Measurements from ENCODE around the gene BSPRY.

The BSPRY gene

DNA sequence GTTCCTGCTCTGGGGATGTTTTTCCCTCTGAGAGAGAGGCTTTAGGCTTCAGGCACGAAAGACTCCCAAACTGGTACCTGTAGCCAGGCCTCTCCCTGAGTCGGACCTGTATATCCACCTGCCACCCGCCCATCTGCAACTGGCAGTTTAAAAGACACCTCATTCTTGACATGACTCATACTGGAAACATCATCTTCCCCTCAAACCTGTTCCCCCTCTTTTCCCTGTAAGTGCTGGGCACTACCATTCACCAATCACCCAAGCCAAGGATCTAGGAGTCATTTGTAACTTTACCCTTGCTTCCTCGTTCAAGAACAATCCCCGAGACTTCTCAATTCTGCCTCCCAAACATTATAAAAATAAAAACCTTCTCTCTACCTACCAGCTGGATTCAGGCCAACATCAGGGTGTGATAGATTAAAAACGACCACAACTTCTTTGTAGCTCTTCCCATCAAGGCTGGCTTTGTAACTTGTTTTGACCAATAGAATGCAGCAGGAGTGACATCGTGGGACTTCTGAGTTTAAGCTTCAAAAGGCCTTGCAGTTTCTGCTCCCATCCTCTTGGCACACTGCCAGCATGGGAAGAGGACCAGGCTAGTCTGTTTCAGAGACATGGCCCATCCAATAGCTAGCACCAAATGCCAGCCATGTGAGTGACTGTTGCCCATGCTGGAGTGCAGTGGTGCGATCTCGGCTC is 7.5 kb upstream of the BSPRY start:
- 100% methylated on average over 2 of the region's 9 CpGs for WGBS (ENCODE audit: insufficient coverage, insufficient read length)
- H3K27me3 ChIP-seq (ENCODE audit: control insufficient read depth, insufficient read depth, low read length), result peaks cover 1% of the 10 kb centered on the region
- DNase-seq (ENCODE audit: low read depth, low spot score), result no peak
- no peaks in the 10 kb centered on the region for H3K36me3 ChIP-seq (ENCODE audit: control insufficient read depth, insufficient read depth, low read length)
- no peaks in the 10 kb centered on the region for H3K9me3 ChIP-seq (ENCODE audit: control insufficient read depth, insufficient read depth, low read length)
- H3K4me1 ChIP-seq (ENCODE audit: control insufficient read depth, insufficient read depth, low read length), result no peaks in the 10 kb centered on the region
- H3K4me3 ChIP-seq (ENCODE audit: low read length), result no peak overlapping the region
- no peak overlapping the region for H3K27ac ChIP-seq (ENCODE audit: low read length)

GRCh38 chr9:113343732-113344231 is 5.6 kb upstream of the BSPRY start:
- Histone ChIP-seq H3K4me3 (ENCODE audit: low read length) (no peak overlapping the region), H3K4me1 (ENCODE audit: control insufficient read depth, insufficient read depth, low read length) (no peaks in the 10 kb centered on the region; the same call in 1 of the 2 replicates), H3K9me3 (ENCODE audit: control insufficient read depth, insufficient read depth, low read length) (no peaks in the 10 kb centered on the region), H3K27ac (ENCODE audit: low read length) (no peak overlapping the region), H3K36me3 (ENCODE audit: control insufficient read depth, insufficient read depth, low read length) (no peaks in the 10 kb centered on the region), H3K27me3 (ENCODE audit: control insufficient read depth, insufficient read depth, low read length) (peaks cover 1% of the 10 kb centered on the region)
- no CpG with 5 or more reads among the region's 1 CpG for WGBS (ENCODE audit: insufficient coverage, insufficient read length)
- DNase-seq (ENCODE audit: low read depth, low spot score), result no peak

DNA sequence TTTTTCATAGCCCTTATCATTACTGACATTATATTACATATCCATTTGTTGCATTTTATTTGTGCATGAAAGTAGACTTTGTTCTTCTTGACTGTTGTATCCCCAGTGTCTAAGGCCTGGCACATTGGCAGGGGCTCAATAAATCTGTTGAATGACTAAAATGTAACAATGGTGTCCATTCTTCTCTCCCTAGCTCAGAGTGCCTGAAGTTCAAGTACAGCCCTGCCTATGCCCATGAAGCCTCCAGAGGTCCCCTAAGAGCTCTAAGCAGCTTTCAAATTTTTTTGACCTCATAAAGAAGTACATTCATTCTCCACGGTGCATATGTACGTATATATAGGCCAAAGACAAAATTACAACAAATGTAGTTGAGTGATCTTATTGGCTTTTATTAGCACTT is 4.2 kb upstream of the BSPRY start:
- peaks cover under 1% of the 10 kb centered on the region; the same call in 1 of the 2 replicates for H3K27me3 ChIP-seq (ENCODE audit: control insufficient read depth, insufficient read depth, low read length)
- WGBS (ENCODE audit: insufficient coverage, insufficient read length), result no CpG with 5 or more reads among the region's 2 CpGs
- H3K36me3 ChIP-seq (ENCODE audit: control insufficient read depth, insufficient read depth, low read length), result no peaks in the 10 kb centered on the region
- no peaks in the 10 kb centered on the region for H3K9me3 ChIP-seq (ENCODE audit: control insufficient read depth, insufficient read depth, low read length)
- H3K27ac ChIP-seq (ENCODE audit: low read length), result no peak overlapping the region
- H3K4me1 ChIP-seq (ENCODE audit: control insufficient read depth, insufficient read depth, low read length), result peaks cover 2% of the 10 kb centered on the region; the same call in 1 of the 2 replicates
- no peak overlapping the region for H3K4me3 ChIP-seq (ENCODE audit: low read length)
- DNase-seq (ENCODE audit: low read depth, low spot score), result no peak

GRCh38 chr9:113345671-113346070 is 3.7 kb upstream of the BSPRY start:
- Histone ChIP-seq H3K4me3 (ENCODE audit: low read length) (no peak overlapping the region), H3K27ac (ENCODE audit: low read length) (no peak overlapping the region), H3K4me1 (ENCODE audit: control insufficient read depth, insufficient read depth, low read length) (peaks cover 5% of the 10 kb centered on the region; the same call in 1 of the 2 replicates), H3K9me3 (ENCODE audit: control insufficient read depth, insufficient read depth, low read length) (no peaks in the 10 kb centered on the region), H3K27me3 (ENCODE audit: control insufficient read depth, insufficient read depth, low read length) (peaks cover 2% of the 10 kb centered on the region; the same call in 1 of the 2 replicates), H3K36me3 (ENCODE audit: control insufficient read depth, insufficient read depth, low read length) (no peaks in the 10 kb centered on the region)
- DNase-seq (ENCODE audit: low read depth, low spot score), result no peak
- WGBS (ENCODE audit: insufficient coverage, insufficient read length), result no CpG with 5 or more reads among the region's 1 CpG

DNA sequence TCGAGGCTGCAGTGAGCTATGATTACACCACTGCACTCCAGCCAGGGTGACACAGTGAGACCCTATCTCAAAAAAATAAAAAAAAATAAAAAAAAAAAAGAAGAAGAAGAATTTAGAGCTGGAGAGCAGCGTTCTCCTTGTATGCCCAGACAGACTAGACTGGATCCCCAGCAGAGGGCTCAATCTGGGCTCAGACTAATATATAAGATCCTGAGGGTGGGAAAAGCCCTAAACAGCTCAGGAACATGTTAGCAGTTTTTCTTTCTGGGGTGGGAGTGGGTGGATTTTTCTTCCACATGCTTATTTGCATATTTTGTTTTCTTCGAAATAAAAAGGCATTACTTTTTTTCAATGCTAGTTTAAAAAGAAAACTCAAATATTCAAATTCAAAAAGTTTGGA is 904 bp upstream of the BSPRY start:
- no peaks in the 10 kb centered on the region for H3K9me3 ChIP-seq (ENCODE audit: control insufficient read depth, insufficient read depth, low read length)
- no CpG with 5 or more reads among the region's 3 CpGs for WGBS (ENCODE audit: insufficient coverage, insufficient read length)
- DNase-seq (ENCODE audit: low read depth, low spot score), result no peak
- H3K27ac ChIP-seq (ENCODE audit: low read length), result no peak overlapping the region
- H3K4me1 ChIP-seq (ENCODE audit: control insufficient read depth, insufficient read depth, low read length), result peaks cover 5% of the 10 kb centered on the region; the same call in 1 of the 2 replicates
- no peaks in the 10 kb centered on the region for H3K36me3 ChIP-seq (ENCODE audit: control insufficient read depth, insufficient read depth, low read length)
- peaks cover 2% of the 10 kb centered on the region; the same call in 1 of the 2 replicates for H3K27me3 ChIP-seq (ENCODE audit: control insufficient read depth, insufficient read depth, low read length)
- H3K4me3 ChIP-seq (ENCODE audit: low read length), result no peak overlapping the region

DNA sequence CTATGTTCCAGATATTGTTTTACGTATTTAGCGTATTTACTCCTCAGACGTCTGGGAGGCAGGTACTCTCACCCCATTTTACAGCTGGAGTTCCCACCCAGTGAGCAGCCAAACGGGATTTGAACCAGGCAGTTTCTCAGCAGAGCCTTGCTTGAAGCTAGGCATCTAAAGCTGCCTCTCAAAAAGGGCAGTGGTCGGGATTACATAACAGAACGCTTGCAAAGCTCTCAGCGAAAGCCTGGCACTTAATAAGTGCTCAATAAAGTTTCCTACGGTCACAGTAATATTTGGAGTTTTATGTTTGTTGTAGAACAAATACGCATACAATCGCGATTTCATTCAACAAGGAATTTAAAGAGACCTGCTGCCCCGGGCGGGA is 286 bp upstream of the BSPRY start:
- DNase-seq (ENCODE audit: low read depth, low spot score), result no peak
- H3K4me3 ChIP-seq (ENCODE audit: low read length), result peak overlapping the region; percentile 93; the same call in 1 of the 2 replicates

DNA sequence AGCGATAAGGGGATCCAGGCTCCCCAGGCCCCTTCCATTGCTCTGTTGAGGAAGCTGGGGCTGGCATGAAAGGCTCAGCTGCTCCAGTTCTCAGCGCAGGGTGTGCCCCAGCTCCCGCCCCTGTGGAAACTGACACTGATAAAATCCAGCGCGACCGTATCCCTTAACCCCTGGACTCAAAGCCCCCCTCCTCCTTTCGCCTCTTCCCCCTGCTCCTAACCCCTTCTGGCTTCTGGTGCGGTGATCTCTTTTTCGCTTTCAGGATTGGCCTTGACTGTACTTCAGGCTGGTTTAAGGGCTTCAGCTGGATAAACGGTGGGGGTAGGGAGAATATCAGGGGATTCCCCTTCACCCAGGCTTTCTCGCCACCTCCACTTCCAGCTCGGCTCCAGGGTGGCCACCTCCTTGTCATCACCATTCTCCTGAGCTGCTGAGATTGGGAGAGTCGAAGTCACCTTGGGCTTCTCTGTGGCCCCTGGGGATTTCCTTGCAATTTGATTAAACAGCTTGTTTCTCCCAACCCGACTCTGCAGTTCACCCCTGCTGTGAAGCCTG is 843 bp downstream of the BSPRY start:
- peaks cover 2% of the 10 kb centered on the region; the same call in 1 of the 2 replicates for H3K27me3 ChIP-seq (ENCODE audit: control insufficient read depth, insufficient read depth, low read length)
- H3K4me1 ChIP-seq (ENCODE audit: control insufficient read depth, insufficient read depth, low read length), result peaks cover 5% of the 10 kb centered on the region; the same call in 1 of the 2 replicates
- WGBS (ENCODE audit: insufficient coverage, insufficient read length), result no CpG with 5 or more reads among the region's 14 CpGs
- no peak overlapping the region for H3K27ac ChIP-seq (ENCODE audit: low read length)
- H3K4me3 ChIP-seq (ENCODE audit: low read length), result peak overlapping the region; percentile 93; the same call in 1 of the 2 replicates
- no peak for DNase-seq (ENCODE audit: low read depth, low spot score)
- no peaks in the 10 kb centered on the region for H3K36me3 ChIP-seq (ENCODE audit: control insufficient read depth, insufficient read depth, low read length)
- H3K9me3 ChIP-seq (ENCODE audit: control insufficient read depth, insufficient read depth, low read length), result no peaks in the 10 kb centered on the region

More for the DNA sequence above, 286 bp upstream of the BSPRY start:
- peaks cover 2% of the 10 kb centered on the region; the same call in 1 of the 2 replicates for H3K27me3 ChIP-seq (ENCODE audit: control insufficient read depth, insufficient read depth, low read length)
- no CpG with 5 or more reads among the region's 13 CpGs for WGBS (ENCODE audit: insufficient coverage, insufficient read length)
- no peak overlapping the region for H3K27ac ChIP-seq (ENCODE audit: low read length)
- H3K9me3 ChIP-seq (ENCODE audit: control insufficient read depth, insufficient read depth, low read length), result no peaks in the 10 kb centered on the region
- H3K36me3 ChIP-seq (ENCODE audit: control insufficient read depth, insufficient read depth, low read length), result no peaks in the 10 kb centered on the region
- peaks cover 5% of the 10 kb centered on the region; the same call in 1 of the 2 replicates for H3K4me1 ChIP-seq (ENCODE audit: control insufficient read depth, insufficient read depth, low read length)

- Histone ChIP-seq H3K4me1 (ENCODE audit: control insufficient read depth, insufficient read depth, low read length) (peaks cover 5% of the 10 kb centered on the region; the same call in 1 of the 2 replicates), H3K9me3 (ENCODE audit: control insufficient read depth, insufficient read depth, low read length) (no peaks in the 10 kb centered on the region), H3K36me3 (ENCODE audit: control insufficient read depth, insufficient read depth, low read length) (no peaks in the 10 kb centered on the region), H3K27ac (ENCODE audit: low read length) (no peak overlapping the region), H3K4me3 (ENCODE audit: low read length) (no peak overlapping the region), H3K27me3 (ENCODE audit: control insufficient read depth, insufficient read depth, low read length) (peaks cover 2% of the 10 kb centered on the region; the same call in 1 of the 2 replicates)
- DNase-seq (ENCODE audit: low read depth, low spot score), result no peak
- WGBS (ENCODE audit: insufficient coverage, insufficient read length), result no CpG with 5 or more reads among the region's 6 CpGs
These were observed 1.6 kb downstream of the BSPRY start for GRCh38 chr9:113350937-113351336.

DNA sequence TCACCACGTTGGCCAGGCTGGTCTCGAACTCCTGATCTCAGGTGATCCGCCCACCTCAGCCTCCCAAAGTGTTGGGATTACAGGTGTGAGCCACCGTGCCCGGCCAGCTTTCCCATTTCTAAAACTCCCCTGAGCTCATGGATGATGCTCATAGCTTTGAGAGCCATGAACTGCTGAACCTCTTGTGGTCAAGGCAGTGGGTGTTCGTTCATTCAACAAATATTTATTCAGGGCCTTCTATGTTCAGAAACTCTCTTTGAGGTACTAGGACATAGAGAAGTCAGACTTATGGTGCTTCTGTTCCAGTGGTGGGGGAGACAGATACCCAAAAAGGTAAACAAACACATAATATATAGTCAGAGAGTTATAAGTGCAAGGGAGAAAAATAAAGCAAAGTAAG is 2.7 kb downstream of the BSPRY start:
- Histone ChIP-seq H3K4me3 (ENCODE audit: low read length) (no peak overlapping the region), H3K9me3 (ENCODE audit: control insufficient read depth, insufficient read depth, low read length) (no peaks in the 10 kb centered on the region), H3K27ac (ENCODE audit: low read length) (no peak overlapping the region), H3K27me3 (ENCODE audit: control insufficient read depth, insufficient read depth, low read length) (peaks cover 2% of the 10 kb centered on the region; the same call in 1 of the 2 replicates), H3K36me3 (ENCODE audit: control insufficient read depth, insufficient read depth, low read length) (no peaks in the 10 kb centered on the region), H3K4me1 (ENCODE audit: control insufficient read depth, insufficient read depth, low read length) (peaks cover 5% of the 10 kb centered on the region; the same call in 1 of the 2 replicates)
- no peak for DNase-seq (ENCODE audit: low read depth, low spot score)
- WGBS (ENCODE audit: insufficient coverage, insufficient read length), result no CpG with 5 or more reads among the region's 6 CpGs

DNA sequence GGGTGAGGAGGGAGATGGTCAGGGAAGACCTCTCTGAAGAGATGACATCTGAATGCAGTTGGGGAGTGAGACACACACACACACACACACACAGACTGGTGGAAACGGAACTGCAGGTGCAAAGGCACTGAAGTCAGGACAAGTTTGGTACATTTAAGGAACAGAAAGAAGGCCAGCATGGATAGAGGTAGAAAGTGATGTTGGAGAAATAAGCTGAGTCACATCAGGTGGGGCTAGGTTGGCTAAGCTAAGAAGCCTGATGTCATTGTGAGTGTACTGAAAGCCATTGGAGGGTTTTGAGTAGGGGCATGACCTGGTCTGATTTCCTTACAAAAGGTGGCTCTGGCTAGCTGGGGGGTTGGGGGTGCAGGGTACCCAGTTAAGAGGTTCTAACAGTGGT is 3.1 kb downstream of the BSPRY start:
- no peak overlapping the region for H3K4me3 ChIP-seq (ENCODE audit: low read length)
- no peak for DNase-seq (ENCODE audit: low read depth, low spot score)
- no peaks in the 10 kb centered on the region for H3K9me3 ChIP-seq (ENCODE audit: control insufficient read depth, insufficient read depth, low read length)
- peaks cover 5% of the 10 kb centered on the region; the same call in 1 of the 2 replicates for H3K4me1 ChIP-seq (ENCODE audit: control insufficient read depth, insufficient read depth, low read length)
- WGBS (ENCODE audit: insufficient coverage, insufficient read length), result no CpG with 5 or more reads among the region's 1 CpG
- H3K27me3 ChIP-seq (ENCODE audit: control insufficient read depth, insufficient read depth, low read length), result peaks cover 2% of the 10 kb centered on the region; the same call in 1 of the 2 replicates
- H3K27ac ChIP-seq (ENCODE audit: low read length), result no peak overlapping the region
- no peaks in the 10 kb centered on the region for H3K36me3 ChIP-seq (ENCODE audit: control insufficient read depth, insufficient read depth, low read length)

All from iPS DF 6.9 (cell line).